GM18526 (cell line): Measurements from ENCODE around the gene RFPL1.
"Not testable (repeated sequence)": the region's sequence is repeated elsewhere in the genome, so short reads cannot be mapped to it uniquely, and the experiment has no call there.

Source experiments
- POLR2A ChIP-seq: IDR thresholded peaks from 3 replicates; pipeline ENCODE4 v1.6.1; 2011; ENCODE audit not compliant: insufficient read length; ENCODE audit errors: extremely low read depth

RFPL1 gene

DNA sequence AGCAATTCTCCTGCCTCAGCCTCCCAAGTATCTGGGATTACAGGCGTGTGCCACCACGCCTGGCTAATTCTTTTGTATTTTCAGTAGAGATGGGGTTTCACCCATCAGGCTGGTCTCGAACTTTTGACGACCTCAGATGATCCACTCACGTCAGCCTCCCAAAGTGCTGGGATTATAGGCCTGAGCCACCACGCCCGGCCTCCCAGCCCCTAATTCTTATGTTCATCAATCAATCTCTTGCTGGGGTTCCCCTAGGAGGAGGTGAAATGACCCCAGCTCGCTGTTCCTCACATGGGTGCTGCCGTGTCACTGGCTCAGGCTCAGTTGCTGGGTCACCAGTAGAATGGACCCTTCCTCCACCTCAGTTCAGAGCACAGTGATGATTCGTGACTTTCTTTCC lies at the start of gene RFPL1:
TSS of gene RFPL1 (plus strand) at position 301 of the 400 bp plus-strand sequence.
- not testable (repeated sequence) for TF ChIP-seq POLR2A

DNA sequence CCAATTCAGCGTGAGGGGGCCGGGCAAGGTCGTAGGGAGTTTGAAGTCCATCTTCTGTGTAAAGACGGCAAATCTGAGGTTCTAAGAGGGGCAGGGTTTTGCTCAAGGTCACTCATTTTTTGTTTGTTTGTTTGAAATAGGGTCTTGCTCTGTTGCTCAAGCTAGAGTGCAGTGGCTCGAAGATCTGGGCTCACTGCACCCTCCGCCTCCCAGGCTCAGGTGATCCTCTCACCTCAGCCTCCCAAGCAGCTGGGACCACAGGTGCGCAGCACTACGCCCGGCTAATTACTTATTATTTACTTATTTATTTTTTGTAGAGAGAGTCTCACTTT lies 49.7 kb upstream of the RFPL1 start:
- no peak for TF ChIP-seq POLR2A

DNA sequence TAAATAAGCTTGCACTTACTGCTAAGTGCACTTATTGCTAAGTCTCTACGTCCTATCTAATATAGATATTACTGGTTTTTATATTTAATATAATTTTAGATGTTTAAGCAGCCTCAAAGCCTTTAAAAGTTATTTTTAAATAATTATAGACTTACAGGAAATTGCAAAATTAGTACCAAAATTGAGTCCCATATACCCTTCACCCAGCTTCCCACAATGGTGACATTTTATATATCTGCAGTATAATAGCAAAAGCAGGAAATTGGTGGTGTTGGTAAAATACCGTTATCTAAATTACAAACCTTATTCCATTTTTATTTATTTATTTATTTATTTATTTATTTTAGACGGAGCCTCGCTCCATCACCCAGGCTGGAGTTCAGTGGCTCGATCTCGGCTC lies 48.1 kb upstream of the RFPL1 start:
- TF ChIP-seq POLR2A, result no peak

DNA sequence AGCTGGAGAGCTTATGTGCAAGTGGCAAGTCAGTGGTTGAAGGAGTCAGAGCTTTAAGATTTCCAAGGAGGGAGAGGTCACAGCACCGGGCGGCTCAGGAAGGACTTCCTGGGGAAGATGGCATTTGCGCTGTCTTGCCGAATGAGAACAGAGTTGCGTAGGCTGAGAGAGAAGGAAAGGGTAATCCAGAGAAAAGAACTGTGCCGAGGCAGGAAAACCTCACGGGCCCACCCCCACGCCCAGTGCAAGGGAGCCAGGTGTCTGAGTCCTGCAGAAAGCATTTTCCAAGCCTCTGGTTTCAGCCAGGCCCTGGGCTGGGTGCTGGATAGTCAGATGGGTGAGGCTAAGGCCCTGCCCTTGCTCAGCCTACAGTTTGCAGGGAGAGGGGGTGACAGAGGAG lies 46.8 kb upstream of the RFPL1 start:
- TF ChIP-seq POLR2A, result no peak

DNA sequence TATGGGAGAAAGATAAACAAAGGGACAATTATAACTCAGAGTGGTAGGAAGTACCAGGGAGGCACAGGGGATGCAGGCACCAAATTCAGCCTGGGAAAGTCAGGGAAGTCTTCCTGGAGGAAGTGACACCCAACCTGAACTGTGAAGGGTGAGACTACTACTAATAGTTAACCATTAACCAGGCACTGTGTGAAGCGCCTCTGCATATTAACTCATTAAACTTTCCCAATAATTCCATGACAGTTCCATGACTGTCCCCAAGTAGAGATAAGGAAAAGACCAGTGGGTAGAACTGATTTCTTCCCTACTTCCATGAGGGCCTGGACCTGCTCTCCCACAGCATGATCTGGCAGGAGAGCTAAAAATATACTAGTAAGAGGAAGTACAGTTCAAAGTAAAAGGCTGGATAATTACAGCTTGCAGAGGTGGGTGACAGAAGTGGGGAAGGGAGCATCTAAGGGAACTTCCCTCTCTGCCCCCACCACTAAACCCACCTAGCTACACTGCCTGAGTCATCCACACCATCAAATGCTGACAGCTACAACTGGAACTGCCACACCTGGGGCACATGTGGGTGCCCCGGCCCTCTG lies 45.3 kb upstream of the RFPL1 start:
- no peak for TF ChIP-seq POLR2A

GRCh38 chr22:29394931-29395581 lies 43.3 kb upstream of the RFPL1 start:
- TF ChIP-seq POLR2A, result no peak

- no peak for TF ChIP-seq POLR2A
Observed at GRCh38 chr22:29396126-29396525, 42.3 kb upstream of the RFPL1 start.

DNA sequence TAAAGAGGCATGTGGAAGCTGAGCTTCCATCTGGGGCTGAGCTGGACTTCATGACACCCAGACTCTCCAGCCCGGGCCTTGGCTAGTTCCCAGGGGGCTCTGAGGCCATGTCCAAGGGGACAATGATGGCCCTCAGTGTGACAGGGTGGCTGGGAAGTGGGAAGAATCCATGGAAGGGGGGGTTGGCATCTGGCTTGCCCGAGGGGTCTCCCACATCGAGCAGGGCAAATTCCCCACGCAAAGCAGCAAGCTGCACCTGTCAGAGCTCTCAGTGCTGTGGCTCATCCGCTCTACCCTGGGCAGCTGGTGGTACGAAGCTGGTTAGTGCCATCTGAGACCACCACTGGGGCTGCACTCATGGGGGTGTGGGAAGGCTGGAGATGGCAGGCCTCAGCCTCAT lies 40.6 kb upstream of the RFPL1 start:
- TF ChIP-seq POLR2A, result no peak

DNA sequence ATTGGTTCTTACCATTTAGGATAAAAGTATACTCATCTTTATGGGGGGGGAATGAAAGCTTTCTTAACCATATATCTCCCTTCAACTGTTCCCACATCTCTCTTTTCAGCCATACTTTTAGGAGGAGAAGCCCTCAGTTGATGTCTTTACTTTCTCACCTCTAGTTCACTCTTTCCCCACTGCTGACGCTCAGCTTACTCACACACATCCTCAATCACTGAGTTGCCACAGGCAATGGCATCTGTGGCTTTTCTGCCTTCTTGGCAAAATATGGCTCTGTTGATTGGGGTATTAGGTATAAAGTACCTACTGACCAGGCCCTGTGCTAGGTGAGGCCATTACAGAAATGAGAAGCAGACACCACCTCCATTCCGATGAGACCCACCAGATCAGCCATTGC lies 37.8 kb upstream of the RFPL1 start:
- no peak for TF ChIP-seq POLR2A

DNA sequence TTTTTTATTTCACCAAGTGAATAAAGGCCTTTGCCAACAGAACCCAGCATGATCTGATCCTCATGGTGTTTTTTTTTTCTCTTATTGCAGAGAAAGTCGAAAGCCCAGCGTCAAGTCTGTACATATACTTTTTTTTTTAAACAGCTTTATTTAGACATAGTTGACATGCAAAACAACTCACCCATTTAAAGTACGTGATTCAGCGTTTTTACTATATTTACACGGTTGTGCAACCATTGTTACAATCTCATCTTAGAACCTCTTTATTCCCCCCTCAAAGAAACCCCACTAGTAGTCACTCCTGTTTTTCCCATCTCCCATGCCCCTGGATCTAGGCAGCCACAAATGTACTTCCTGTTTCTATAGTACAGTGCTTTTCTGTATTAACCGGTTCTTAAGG lies 29.4 kb upstream of the RFPL1 start:
- TF ChIP-seq POLR2A, result no peak

GRCh38 chr22:29426476-29426875 lies 11.9 kb upstream of the RFPL1 start:
- no peak for TF ChIP-seq POLR2A

- no peak for TF ChIP-seq POLR2A
Observed at GRCh38 chr22:29427176-29427760, 11.1 kb upstream of the RFPL1 start.

GRCh38 chr22:29431986-29432385 lies 6.4 kb upstream of the RFPL1 start:
- TF ChIP-seq POLR2A, result no peak

DNA sequence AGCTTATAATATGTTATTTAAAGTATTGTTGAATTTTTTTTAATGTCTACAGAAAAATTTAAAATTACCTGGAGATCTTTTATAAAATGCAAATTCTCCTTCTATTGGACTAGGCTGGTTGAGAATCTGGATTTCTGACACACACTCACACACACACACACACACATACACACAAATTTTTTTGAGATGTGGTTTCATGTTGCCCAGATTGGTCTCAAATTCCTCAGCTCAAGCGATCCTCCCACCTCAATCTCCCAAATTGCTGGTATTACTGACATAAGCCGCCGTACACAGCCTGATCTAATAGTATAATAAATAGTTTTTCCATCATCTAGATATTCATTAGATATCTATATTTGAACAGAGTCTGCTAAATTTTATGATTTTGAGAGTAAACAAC lies 4.5 kb upstream of the RFPL1 start:
- no peak for TF ChIP-seq POLR2A

DNA sequence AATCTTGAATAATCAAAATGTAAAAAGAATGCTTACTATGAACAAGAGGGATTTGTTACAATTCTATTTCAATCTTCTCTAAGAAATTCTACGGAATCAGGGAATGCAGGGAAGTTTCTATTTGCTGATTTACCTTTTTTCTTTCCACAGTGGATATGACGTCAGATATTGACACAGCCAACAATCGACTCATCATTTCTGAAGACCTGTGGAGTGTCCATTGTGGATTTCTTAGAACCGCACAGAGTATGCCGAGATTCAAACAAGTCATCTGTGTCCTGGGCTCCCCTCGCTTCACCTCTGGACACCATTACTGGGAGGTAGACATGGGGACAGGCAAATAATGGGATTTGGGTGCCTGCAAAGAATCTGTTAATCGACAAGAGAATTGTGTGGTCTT lies 4.1 kb upstream of the RFPL1 start:
- no peak for TF ChIP-seq POLR2A

DNA sequence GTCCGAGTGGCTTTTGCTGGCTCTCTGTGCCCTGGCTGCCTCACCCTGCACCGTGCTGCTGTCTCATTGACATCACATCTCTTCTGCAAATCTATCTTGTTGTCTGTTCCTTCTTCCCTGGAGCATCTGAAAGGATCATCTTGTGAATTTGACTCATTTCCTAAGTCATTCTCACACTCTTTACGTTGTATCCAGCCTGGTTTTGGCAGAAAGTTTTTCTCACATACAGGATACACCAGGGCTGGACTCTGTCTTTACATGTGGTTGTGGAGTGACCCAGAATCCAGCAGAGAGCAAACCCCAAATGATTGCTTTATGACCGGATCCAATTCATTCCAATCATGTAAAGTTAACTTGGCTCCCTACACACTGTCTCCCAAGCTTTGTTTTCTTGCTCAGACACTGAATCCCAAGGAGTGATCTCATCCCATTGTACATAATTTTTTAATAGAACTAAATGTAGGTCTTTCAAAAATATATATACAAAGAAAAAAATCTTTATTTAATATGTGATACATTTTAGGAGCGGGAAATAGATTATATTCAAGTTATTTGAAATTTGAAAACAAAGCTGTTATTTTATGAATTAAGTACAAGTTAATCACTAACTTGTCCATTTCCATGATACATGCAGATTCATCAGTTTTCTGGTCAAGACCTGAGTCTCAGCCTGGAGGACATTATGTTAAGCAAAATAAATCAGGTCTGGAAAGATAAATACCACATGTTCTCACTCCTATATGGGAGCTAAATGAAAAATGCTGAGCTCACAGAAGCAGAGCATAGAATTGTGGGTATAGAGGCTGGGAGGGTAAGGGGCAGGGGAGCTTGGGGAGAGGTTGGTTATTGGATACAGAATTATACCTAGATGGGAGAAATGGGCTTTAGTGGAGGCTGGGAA lies 2.9 kb upstream of the RFPL1 start:
- no peak for TF ChIP-seq POLR2A
